HG02840 (cell line): ENCODE data around the gene PXK.
"Not testable (repeated sequence)": the region's sequence is repeated elsewhere in the genome, so short reads cannot be mapped to it uniquely, and the experiment has no call there.

Experiments
- ATAC-seq: cut with Tn5 transposase; IDR thresholded peaks from one replicate; pipeline ENCODE4 v1.9.1; 2021; ENCODE audit warnings: mild to moderate bottlenecking, moderate library complexity, moderate number of reproducible peaks; ENCODE audit not compliant: unreplicated experiment, low FRiP score

The PXK gene

GRCh38 chr3:58414538-58415197, 82.0 kb downstream of the PXK start:
- ATAC-seq = no peak

DNA sequence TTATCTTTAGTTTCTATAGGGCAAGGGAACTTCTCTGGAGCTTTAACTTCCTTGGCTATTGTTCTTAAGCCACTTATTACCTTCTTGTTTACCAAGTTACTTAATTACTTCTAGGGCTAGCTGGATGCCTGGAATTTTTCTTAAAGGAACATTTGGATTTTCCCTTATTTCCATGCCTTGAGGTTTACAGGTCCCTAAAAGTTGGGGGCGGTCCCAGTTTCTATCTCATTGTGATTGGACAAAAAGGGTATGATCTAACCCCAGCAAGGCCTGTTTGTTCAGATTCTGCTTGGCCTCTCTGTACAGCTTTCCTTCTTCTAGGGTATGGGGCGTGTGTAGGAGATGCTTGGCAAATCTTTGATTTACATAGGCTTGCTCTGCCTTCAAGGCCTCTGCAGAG, 83.5 kb downstream of the PXK start:
- ATAC-seq = no peak

- ATAC-seq = no peak
Measured at GRCh38 chr3:58417075-58417474, 84.4 kb downstream of the PXK start.

DNA sequence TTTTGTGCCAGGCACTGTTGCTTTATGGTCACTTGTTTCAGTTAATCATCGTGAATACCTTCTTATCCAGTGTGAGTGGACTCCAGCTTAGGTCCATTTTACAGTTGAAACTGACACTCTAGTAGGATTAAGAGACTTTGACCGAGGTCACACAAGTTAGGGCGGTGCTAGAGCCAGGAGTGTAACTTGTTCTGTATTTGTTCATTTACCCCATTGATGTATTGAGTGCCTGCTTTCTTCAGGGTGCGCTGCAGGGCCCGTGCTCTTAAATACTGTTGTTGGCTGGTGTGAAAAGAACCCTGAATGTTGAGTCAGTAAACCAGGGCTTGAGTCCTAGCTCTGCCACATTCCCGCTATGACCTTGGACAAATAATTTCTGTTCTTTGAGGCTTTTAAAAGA, 85.5 kb downstream of the PXK start:
- no peak for ATAC-seq

GRCh38 chr3:58419780-58420507, 87.3 kb downstream of the PXK start:
- ATAC-seq = peak; percentile 68

GRCh38 chr3:58421004-58421403, 88.3 kb downstream of the PXK start:
- no peak for ATAC-seq

- ATAC-seq = no peak
Measured at GRCh38 chr3:58422756-58423325, 90.1 kb downstream of the PXK start.

- no peak for ATAC-seq
Measured at GRCh38 chr3:58424613-58425012, 91.9 kb downstream of the PXK start.

- no peak for ATAC-seq
Measured at GRCh38 chr3:58425782-58426181, 93.1 kb downstream of the PXK start.

GRCh38 chr3:58427661-58428361, 95.1 kb downstream of the PXK start:
- no peak for ATAC-seq

- ATAC-seq = no peak
Measured at GRCh38 chr3:58429657-58430056, 97.0 kb downstream of the PXK start.

- no peak for ATAC-seq
Measured at GRCh38 chr3:58432905-58433304, 100.2 kb downstream of the PXK start.

- ATAC-seq = peak; percentile 92
Measured at GRCh38 chr3:58433400-58434167, 100.9 kb downstream of the PXK start, which contains the start of gene PDHB. Gene PDHB (minus strand): TSS chr3:58433832. CDS start chr3:58433809, 23 bp downstream.

- ATAC-seq = no peak
Measured at GRCh38 chr3:58434168-58434504, 101.4 kb downstream of the PXK start.

DNA sequence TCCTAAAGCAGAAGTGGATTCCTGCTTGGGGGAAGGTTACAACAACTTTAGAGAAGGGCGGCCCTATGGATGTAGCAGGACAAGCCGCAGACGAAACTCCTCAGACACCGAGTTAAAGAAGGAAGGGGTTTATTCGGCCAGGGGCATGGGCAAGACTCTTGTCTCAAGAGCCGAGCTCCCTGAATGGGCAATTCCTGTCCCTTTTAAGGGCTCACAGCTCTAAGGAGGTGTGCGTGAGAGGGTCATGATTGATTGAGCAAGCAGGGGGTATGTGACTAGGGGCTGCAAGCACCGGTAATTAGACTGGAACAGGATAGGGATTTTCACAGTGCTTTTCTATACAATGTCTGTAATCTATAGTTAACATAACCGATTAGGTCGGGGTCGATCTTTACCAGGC, 101.8 kb downstream of the PXK start:
- ATAC-seq = no peak

- no peak for ATAC-seq
Measured at GRCh38 chr3:58434990-58435389, 102.3 kb downstream of the PXK start.

DNA sequence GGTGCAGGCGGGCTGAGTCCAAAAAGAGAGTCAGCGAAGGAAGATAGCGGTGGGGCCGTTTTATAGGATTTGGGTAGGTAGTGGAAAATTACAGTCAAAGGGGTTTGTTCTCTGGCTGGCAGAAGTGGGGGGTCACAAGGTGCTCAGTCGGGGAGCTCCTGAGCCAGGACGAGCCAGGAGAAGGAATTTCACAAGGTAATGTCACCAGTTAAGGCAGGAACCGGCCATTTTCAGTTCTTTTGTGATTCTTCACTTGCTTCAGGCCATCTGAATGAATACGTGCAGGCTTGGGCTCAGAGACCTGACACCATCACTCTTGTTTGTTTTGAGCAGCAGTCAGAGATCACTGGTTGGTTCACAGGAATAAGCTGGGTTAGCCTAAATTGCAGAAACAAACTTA, 104.6 kb downstream of the PXK start:
- not testable (repeated sequence) for ATAC-seq

DNA sequence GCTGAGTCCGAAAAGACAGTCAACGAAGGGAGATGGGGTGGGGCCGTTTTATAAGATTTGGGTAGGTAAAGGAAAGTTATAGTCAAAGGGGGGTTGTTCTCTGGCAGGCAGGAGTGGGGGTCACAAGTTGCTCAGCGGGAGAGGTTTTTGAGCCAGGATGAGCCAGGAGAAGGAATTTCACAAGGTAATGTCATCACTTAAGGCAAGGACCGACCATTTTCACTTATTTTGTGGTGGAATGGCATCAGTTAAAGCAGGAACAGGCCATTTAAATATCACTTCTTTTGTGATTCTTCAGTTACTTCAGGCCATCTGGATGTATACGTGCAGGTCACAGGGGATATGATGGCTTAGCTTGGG, 108.3 kb downstream of the PXK start:
- ATAC-seq = not testable (repeated sequence)

- ATAC-seq = no peak
Measured at GRCh38 chr3:58441514-58442450, 109.1 kb downstream of the PXK start.

DNA sequence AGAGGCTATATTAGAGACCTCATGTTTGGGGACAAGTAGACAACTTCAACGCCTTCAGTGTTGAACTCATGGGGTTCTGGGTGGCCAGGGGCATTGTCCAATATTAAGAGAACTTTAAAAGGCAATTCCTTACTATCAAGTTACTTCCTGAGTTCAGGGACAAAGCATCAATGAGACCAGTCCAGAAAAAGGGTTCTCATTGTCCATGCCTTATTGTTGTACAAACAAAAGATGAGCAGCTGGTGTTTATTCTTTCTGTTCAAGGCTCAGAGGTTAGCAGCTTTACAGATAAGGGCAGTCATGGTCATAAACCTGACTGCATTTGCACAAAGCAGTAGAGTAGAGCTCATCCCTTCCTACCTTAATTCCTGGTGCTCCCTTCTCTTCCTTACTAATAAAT, 119.5 kb downstream of the PXK start:
- no peak for ATAC-seq
